K562 (cell line): ENCODE results near the gene ADPGK.

Experiments
- CBX2 ChIP-seq: fragments of 200-600 bp; sonication (generic); IDR thresholded peaks from one replicate; pipeline ENCODE4 v1.6.1; 2012; ENCODE audit warnings: mild to moderate bottlenecking, low read length, inconsistent platforms; ENCODE audit not compliant: insufficient read depth, poor library complexity, severe bottlenecking
- MAFK ChIP-seq: IDR thresholded peaks from 2 replicates; pipeline ENCODE4 v1.6.1; 2011; ENCODE audit warnings: low read length, improper control_type of control experiment
- MAX ChIP-seq: sonication (generic); formaldehyde crosslinking; IDR thresholded peaks from 2 replicates; pipeline ENCODE4 v1.9.0; 2022; ENCODE audit warnings: mild to moderate bottlenecking, missing genetic modification reagents
- MYNN ChIP-seq, 2 experiments: sonication (generic); formaldehyde crosslinking in 1 of 2; IDR thresholded peaks; 2 replicates each; pipeline versions ENCODE4 v1.5.0 to v1.6.1; 2016 to 2020; ENCODE audit warnings: antibody characterized with exemption in 1 of 2, missing genetic modification reagents in 1 of 2
- SMC3 ChIP-seq: conservative IDR thresholded peaks from 2 replicates; pipeline ENCODE4 v1.6.1; 2011; ENCODE audit warnings: low read depth, low read length, improper control_type of control experiment; ENCODE audit not compliant: insufficient read depth
- ZNF507 ChIP-seq: conservative IDR thresholded peaks from 2 replicates; pipeline ENCODE4 v1.6.1; 2017; ENCODE audit warnings: missing genetic modification characterization, missing compliant biosample characterization
- ZNF644 ChIP-seq: fragments of 200-800 bp; sonication (Bioruptor generic); IDR thresholded peaks from 2 replicates; pipeline ENCODE4 v1.6.1; 2016; ENCODE audit warnings: low read depth, missing genetic modification characterization, missing compliant biosample characterization
- ZSCAN29 ChIP-seq: fragments of 450-650 bp; IDR thresholded peaks from 2 replicates; pipeline ENCODE4 v1.6.1; 2017
- TF ChIP-seq, protein P1 (sequence below), 2 experiments: fragments of 450-650 bp in 1 of 2; IDR thresholded peaks; 2 replicates each; pipeline ENCODE4 v1.6.1; 2011 to 2017; ENCODE audit warnings: low read depth in 2 of 2, antibody characterized with exemption in 1 of 2, borderline replicate concordance in 1 of 2, low read length in 1 of 2, mild to moderate bottlenecking in 1 of 2, mixed read lengths in 1 of 2; ENCODE audit not compliant: control insufficient read depth in 1 of 2
- TF ChIP-seq, protein P2 (sequence below): fragments of 250-450 bp; sonication (Bioruptor Pico); IDR thresholded peaks from 2 replicates; pipeline ENCODE4 v1.5.0; 2022; ENCODE audit warnings: mild to moderate bottlenecking

DNA sequence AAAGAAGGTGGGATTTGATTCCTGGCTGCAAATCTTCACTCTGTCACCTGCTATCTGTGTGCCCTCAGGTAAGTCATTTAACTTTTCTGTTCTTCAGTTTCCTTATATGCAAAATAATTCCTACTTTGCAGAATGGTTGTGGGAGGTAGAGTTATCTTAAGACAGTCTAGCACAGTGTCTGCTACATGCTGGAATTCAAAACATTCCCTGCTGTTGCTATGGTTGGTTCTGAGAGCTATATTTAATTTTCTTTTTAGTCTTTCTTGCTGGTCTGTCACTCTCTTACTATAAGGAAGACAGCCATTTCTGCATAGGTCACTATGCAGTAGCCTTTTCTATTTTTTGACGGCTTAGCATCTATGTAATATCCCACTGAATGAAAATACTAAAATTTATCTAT lies 4.0 kb upstream of the ADPGK start:
- TF ChIP-seq MAX (CRISPR knock-in tag): no peak
- no peak for TF ChIP-seq SMC3
- no peak for TF ChIP-seq ZNF644 (tag)
- TF ChIP-seq, protein P1, sequence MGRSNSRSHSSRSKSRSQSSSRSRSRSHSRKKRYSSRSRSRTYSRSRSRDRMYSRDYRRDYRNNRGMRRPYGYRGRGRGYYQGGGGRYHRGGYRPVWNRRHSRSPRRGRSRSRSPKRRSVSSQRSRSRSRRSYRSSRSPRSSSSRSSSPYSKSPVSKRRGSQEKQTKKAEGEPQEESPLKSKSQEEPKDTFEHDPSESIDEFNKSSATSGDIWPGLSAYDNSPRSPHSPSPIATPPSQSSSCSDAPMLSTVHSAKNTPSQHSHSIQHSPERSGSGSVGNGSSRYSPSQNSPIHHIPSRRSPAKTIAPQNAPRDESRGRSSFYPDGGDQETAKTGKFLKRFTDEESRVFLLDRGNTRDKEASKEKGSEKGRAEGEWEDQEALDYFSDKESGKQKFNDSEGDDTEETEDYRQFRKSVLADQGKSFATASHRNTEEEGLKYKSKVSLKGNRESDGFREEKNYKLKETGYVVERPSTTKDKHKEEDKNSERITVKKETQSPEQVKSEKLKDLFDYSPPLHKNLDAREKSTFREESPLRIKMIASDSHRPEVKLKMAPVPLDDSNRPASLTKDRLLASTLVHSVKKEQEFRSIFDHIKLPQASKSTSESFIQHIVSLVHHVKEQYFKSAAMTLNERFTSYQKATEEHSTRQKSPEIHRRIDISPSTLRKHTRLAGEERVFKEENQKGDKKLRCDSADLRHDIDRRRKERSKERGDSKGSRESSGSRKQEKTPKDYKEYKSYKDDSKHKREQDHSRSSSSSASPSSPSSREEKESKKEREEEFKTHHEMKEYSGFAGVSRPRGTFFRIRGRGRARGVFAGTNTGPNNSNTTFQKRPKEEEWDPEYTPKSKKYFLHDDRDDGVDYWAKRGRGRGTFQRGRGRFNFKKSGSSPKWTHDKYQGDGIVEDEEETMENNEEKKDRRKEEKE (IDR thresholded peaks at IDR 0.05; ENCODE audit: borderline replicate concordance in 1 of 2, control insufficient read depth in 1 of 2, low read depth in 2 of 2, low read length in 1 of 2): no peak
- no peak for TF ChIP-seq ZSCAN29
- no peak for TF ChIP-seq ZNF507 (tag)
- no peak for TF ChIP-seq MAFK
- TF ChIP-seq CBX2: no peak
- TF ChIP-seq MYNN (IDR thresholded peaks at IDR 0.05): no peak
- TF ChIP-seq MYNN (CRISPR knock-in tag; IDR thresholded peaks at IDR 0.05): no peak
- TF ChIP-seq, protein P2, sequence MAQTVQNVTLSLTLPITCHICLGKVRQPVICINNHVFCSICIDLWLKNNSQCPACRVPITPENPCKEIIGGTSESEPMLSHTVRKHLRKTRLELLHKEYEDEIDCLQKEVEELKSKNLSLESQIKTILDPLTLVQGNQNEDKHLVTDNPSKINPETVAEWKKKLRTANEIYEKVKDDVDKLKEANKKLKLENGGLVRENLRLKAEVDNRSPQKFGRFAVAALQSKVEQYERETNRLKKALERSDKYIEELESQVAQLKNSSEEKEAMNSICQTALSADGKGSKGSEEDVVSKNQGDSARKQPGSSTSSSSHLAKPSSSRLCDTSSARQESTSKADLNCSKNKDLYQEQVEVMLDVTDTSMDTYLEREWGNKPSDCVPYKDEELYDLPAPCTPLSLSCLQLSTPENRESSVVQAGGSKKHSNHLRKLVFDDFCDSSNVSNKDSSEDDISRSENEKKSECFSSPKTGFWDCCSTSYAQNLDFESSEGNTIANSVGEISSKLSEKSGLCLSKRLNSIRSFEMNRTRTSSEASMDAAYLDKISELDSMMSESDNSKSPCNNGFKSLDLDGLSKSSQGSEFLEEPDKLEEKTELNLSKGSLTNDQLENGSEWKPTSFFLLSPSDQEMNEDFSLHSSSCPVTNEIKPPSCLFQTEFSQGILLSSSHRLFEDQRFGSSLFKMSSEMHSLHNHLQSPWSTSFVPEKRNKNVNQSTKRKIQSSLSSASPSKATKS (CRISPR knock-in tag): no peak
